ENCODE results near the gene ALDH1L2.
"Not testable (repeated sequence)": the region's sequence is repeated elsewhere in the genome, so short reads cannot be mapped to it uniquely, and the experiment has no call there.

ALDH1L2 gene

GRCh38 chr12:105084251-105085250, at the start of gene ALDH1L2:
ALDH1L2 (minus strand) TSS chr12:105084458; CDS start chr12:105084436, 22 bp downstream.
- peak; percentile 38 to 52 (median 38) for DNase-seq (ENCODE audit: low read depth in 2 of 3, low spot score in 1 of 3)

- DNase-seq (ENCODE audit: low read depth in 2 of 3, low spot score in 1 of 3), result no peak
These were observed 36.3 kb upstream of the ALDH1L2 start for GRCh38 chr12:105120551-105120950.

- no peak for DNase-seq (ENCODE audit: low read depth in 2 of 3, low spot score in 1 of 3)
These were observed 32.7 kb upstream of the ALDH1L2 start for GRCh38 chr12:105116969-105117368.

GRCh38 chr12:105113094-105113493, 28.8 kb upstream of the ALDH1L2 start:
- DNase-seq (ENCODE audit: low read depth in 2 of 3, low spot score in 1 of 3), result no peak

GRCh38 chr12:105110851-105111250, 26.6 kb upstream of the ALDH1L2 start:
- no peak for DNase-seq (ENCODE audit: low read depth in 2 of 3, low spot score in 1 of 3)

- DNase-seq (ENCODE audit: low read depth in 2 of 3, low spot score in 1 of 3), result no peak
These were observed 25.4 kb upstream of the ALDH1L2 start for GRCh38 chr12:105109465-105110212.

- peak; percentile 84 to 91 (median 89) for DNase-seq (ENCODE audit: low read depth in 2 of 3, low spot score in 1 of 3)
These were observed 23.5 kb upstream of the ALDH1L2 start, which contains the start of gene WASHC4 for GRCh38 chr12:105107494-105108371. WASHC4 (plus strand) TSS chr12:105107731; CDS start chr12:105107801, 70 bp downstream.

- DNase-seq (ENCODE audit: low read depth in 2 of 3, low spot score in 1 of 3), result no peak
These were observed 22.9 kb upstream of the ALDH1L2 start for GRCh38 chr12:105107171-105107493.

GRCh38 chr12:105106621-105107020, 22.4 kb upstream of the ALDH1L2 start:
- DNase-seq (ENCODE audit: low read depth in 2 of 3, low spot score in 1 of 3), result no peak

GRCh38 chr12:105104762-105105161, 20.5 kb upstream of the ALDH1L2 start:
- no peak for DNase-seq (ENCODE audit: low read depth in 2 of 3, low spot score in 1 of 3)

- no peak for DNase-seq (ENCODE audit: low read depth in 2 of 3, low spot score in 1 of 3)
These were observed 18.4 kb upstream of the ALDH1L2 start for GRCh38 chr12:105102673-105103072.

- no peak for DNase-seq (ENCODE audit: low read depth in 2 of 3, low spot score in 1 of 3)
These were observed 16.7 kb upstream of the ALDH1L2 start for GRCh38 chr12:105100998-105101397.

GRCh38 chr12:105100207-105100985, 16.1 kb upstream of the ALDH1L2 start:
- no peak for DNase-seq (ENCODE audit: low read depth in 2 of 3, low spot score in 1 of 3)

- DNase-seq (ENCODE audit: low read depth in 2 of 3, low spot score in 1 of 3), result no peak
These were observed 15.1 kb upstream of the ALDH1L2 start for GRCh38 chr12:105099356-105099755.

- not testable (repeated sequence) for DNase-seq (ENCODE audit: low read depth in 2 of 3, low spot score in 1 of 3)
These were observed 11.1 kb upstream of the ALDH1L2 start for GRCh38 chr12:105095338-105095737.

GRCh38 chr12:105092336-105092735, 8.1 kb upstream of the ALDH1L2 start:
- DNase-seq (ENCODE audit: low read depth in 2 of 3, low spot score in 1 of 3), result no peak

GRCh38 chr12:105091476-105092206, 7.4 kb upstream of the ALDH1L2 start:
- no peak for DNase-seq (ENCODE audit: low read depth in 2 of 3, low spot score in 1 of 3)

GRCh38 chr12:105090361-105090760, 6.1 kb upstream of the ALDH1L2 start:
- no peak for DNase-seq (ENCODE audit: low read depth in 2 of 3, low spot score in 1 of 3)

- no peak for DNase-seq (ENCODE audit: low read depth in 2 of 3, low spot score in 1 of 3)
These were observed 5.6 kb upstream of the ALDH1L2 start for GRCh38 chr12:105089817-105090216.

Measured in stimulated activated CD4-positive, alpha-beta T cell treated with anti-CD3 and anti-CD28 coated beads, Interleukin-12 subunit alpha, Interleukin-12 subunit beta, amount 100 ng/mL, for 48 hours (primary cell).